ENCODE results near the gene SSBP2.

DNA sequence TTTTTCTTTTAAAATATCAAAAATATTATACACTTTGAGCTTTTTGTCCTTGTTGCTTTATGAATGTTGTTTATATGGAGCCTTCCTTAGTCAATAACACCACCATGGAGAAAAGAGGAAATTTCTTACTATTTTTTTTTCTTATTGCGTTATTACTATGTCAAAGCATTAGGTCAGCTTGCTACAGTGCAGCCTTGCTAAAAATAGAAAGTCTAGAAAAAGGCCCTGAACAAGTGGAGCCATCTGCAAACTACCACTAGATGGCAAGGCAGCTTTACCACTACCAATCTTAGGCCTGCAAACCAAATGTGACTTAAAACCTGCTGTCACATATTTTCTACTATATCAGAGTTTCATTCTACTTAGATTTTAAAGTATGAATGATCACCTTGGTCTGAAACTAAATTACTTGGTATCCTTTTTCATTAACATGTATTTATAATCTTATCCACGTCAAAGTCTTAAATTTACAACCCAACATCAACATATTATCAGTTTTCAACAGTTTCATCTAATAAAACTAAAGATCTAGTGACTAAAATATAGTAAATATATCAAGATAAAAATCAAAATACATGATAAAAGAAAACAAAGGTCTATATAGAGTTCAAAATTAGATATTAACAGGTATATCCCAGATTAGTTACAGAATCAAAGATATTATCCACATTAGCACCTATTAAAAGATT, 243.9 kb downstream of the SSBP2 start:
- TF ChIP-seq, protein P1, sequence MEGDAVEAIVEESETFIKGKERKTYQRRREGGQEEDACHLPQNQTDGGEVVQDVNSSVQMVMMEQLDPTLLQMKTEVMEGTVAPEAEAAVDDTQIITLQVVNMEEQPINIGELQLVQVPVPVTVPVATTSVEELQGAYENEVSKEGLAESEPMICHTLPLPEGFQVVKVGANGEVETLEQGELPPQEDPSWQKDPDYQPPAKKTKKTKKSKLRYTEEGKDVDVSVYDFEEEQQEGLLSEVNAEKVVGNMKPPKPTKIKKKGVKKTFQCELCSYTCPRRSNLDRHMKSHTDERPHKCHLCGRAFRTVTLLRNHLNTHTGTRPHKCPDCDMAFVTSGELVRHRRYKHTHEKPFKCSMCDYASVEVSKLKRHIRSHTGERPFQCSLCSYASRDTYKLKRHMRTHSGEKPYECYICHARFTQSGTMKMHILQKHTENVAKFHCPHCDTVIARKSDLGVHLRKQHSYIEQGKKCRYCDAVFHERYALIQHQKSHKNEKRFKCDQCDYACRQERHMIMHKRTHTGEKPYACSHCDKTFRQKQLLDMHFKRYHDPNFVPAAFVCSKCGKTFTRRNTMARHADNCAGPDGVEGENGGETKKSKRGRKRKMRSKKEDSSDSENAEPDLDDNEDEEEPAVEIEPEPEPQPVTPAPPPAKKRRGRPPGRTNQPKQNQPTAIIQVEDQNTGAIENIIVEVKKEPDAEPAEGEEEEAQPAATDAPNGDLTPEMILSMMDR (IDR thresholded peaks at IDR 0.05; ENCODE audit: borderline replicate concordance, extremely low read depth, low read length, poor library complexity, severe bottlenecking), result peak; percentile 88
- no peak for TF ChIP-seq EZH2 (IDR thresholded peaks at IDR 0.05; ENCODE audit: borderline replicate concordance, low read depth, low read length, severe bottlenecking)
